Measurements from ENCODE around the gene ANAPC10.

GRCh38 chr4:145090380-145090779, 7.6 kb downstream of the ANAPC10 start:
- TF ChIP-seq CTCF (conservative IDR thresholded peaks at IDR 0.05; ENCODE audit: low read depth in 2 of 2) = no peak
- TF ChIP-seq EZH2 (IDR thresholded peaks at IDR 0.05; ENCODE audit: low read depth, unreplicated experiment) = no peak
- TF ChIP-seq EZH2phosphoT487 (IDR thresholded peaks at IDR 0.05; ENCODE audit: unreplicated experiment) = no peak
- no peak for TF ChIP-seq CREB1 (CRISPR knock-in tag; IDR thresholded peaks at IDR 0.05; ENCODE audit: low read depth)
- TF ChIP-seq POLR2AphosphoS5 (IDR thresholded peaks at IDR 0.05; ENCODE audit: low read depth) = no peak
- TF ChIP-seq REST (IDR thresholded peaks at IDR 0.05; ENCODE audit: unreplicated experiment) = no peak

Data from GM23338 (cell line).